Measurements from ENCODE around the gene IGDCC3.

IGDCC3 gene

DNA sequence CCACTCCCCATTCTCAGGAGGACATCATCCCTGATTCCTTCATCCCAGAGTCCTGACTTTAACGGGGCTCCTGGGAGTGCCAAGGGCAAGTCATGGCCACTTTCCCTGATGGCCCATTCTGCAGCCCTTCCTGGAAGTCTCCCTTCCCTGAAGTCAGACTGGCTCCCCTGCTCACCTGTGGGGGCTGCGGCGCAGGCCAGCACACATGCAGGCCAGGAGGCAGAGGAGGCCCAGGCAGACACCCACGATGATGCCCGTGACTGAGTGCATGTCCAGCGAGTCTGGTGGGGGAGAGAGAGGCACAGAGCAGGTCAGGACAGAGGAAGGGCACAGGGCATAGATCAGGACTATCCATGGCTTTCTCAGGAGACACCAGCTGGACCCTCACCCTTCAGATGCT, 8.6 kb upstream of the IGDCC3 start:
- DNase-seq, result no peak

DNA sequence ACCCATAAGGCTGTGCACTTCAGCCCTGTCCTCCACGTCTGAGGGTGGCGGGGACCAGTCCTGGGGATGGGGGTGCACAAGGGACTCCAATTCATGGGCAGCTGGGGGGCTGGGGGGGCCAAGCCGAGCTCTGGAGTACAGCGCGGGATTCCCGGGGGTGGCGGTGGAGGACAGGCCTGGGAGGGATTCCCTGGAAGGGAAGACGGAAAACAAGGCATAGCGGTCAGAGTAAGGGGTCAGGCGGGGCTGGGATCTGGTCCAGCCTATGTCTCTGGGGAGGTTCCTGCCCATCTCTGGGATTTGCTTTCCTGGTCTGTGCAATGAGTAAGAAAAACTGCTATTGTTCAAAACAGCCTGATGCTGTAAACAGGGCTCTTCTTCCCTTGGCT, 8.1 kb upstream of the IGDCC3 start:
- DNase-seq, result no peak

DNA sequence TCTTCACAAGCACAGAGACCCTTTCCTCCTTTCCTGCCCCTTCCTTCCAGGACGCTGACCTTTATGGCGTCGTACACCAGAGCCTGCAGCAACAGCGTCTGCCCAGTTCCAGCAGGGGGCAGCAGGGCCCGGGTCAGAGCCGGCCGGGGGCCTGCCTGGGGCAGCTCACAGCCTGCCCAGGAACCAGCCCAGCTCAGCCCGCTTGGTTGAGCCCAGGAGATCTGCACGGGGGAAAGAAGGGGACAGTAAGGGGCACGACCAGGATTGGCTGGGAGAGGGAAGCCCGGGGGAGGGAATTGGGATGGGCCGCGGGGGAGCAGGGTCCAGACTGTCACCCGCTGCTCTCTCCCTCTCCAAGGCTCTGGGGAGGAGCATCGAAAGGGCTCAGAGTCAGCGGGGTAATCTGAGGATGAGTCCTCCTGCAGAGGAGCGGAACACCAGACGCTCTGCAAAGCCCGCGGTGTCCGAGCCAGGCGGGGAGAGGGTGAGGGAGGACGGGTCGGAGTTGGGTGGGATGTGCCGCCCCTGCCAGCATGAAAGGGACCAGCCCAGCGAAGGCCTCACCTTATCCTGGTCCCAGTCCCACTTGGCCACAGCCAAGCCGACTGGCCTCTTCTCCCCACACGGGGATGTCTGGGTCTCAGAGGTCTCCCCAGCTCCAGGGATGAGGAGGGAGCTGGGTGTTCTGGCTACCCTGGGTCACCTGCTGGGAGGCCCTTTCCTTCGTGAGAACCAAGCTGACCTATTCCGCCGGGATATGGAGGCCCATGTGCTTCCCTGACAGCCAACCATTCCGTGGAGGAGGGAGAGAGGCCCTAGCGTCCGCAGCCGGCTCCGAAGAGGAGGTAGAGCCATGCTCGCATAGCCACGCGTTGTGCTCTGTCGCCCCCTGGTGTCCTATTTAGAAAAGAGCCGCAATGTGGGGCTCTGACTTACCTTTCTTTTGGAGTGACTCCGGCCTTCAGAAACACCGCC, 7.4 kb upstream of the IGDCC3 start:
- DNase-seq, result peak; percentile 92

GRCh38 chr15:65384505-65384894, 6.7 kb upstream of the IGDCC3 start:
- DNase-seq, result no peak

GRCh38 chr15:65383991-65384390, 6.2 kb upstream of the IGDCC3 start:
- no peak for DNase-seq

- no peak for DNase-seq
Measured at GRCh38 chr15:65383456-65383855, 5.7 kb upstream of the IGDCC3 start.

GRCh38 chr15:65382921-65383320, 5.1 kb upstream of the IGDCC3 start:
- DNase-seq, result no peak

DNA sequence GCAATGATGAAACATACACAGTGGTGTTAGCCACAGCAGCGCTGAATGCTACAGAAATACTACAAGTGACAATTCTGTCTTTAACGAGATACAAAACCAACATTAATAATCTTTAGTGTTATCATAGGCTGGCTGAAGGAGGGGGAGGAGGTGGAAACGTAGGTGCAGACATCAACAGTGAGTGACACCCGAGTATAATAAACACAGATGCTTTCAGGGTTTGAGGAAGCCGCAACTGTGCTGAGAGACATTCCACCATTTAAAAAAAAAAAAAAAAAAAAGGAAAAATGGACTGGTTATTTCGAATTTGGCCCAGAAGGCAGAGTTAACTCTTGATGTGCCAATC, 4.3 kb upstream of the IGDCC3 start:
- no peak for DNase-seq

GRCh38 chr15:65381445-65382145, 3.8 kb upstream of the IGDCC3 start:
- DNase-seq, result no peak

DNA sequence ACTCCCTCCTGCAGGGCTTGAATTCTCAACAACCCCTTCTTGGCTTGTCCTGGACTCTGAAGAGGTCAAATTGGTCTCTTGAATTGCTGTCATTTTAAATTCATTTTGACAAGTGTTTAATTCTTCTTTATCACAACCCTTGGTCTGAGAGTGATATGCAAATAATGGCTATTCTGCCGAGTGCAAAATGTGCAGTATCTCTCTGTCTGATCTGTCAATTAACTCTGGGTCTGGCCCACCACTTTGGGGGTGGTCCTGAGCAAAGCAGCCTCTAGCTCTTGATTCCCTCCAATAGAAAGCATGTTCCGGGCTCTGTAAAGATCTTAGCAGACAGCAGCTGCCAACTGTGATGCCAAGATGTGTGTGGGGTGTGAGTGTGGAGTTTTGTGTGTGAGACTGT, 2.2 kb upstream of the IGDCC3 start:
- DNase-seq, result no peak

DNA sequence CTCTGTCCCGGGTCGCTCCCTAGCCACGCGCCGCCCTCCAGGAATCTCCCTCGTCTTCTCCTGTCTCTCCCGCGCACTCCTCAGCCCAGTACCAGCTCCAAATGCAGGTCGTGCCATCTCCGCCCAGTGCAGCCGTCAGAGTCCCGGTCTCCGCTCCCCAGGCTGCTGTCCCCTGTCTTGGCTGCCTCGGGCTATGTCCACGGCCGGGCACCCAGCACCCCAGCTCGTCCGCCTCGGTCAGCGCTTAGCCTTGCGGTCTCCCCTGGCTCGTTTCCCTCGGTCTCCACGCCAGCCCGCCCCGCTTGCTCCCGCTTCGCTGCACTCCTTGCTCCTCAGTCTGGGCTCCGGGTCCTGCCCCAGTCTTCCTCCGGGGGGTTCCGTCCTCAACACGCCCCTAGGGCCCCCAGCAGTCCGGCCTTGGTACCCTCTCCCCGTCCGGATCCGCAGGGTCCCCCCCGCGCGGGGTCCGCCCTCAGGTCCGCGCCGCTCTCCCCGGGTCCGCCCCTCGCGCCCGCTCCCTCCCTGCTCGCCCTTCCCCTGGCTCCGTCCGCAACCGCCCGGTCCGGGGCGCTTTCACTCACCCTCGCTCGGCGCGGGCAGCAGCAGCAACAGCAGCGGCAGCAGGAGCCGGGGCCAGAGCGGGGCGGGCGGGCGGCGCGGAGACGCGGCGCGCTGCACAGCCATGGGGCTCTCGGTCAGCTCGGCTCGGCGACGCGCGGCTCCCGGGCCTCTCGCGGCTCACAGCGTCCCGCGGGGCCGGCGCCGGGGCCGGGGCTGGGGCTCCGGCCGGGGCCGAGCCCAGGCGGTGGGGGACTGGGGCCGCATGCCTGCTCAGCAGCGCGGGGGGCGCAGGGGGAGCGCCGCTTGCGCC, 462 bp downstream of the IGDCC3 start:
- DNase-seq, result no peak

DNA sequence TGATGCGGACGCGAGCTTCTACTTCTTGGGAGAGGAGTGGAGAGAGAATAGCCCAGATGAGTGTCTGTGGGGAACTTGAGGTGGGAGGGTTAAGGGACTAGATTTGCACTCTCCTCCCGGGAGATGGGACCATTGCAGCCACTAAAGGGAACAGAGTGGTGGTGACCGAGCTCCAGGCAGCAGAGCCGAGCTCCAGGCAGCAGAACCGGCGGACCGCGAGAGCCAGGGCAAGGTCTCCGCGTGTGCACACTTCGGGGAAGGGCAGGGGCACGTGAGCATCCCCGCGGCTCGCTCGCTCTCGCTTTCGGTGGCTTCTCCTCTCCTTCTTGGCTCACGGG, 1.1 kb downstream of the IGDCC3 start:
- no peak for DNase-seq

DNA sequence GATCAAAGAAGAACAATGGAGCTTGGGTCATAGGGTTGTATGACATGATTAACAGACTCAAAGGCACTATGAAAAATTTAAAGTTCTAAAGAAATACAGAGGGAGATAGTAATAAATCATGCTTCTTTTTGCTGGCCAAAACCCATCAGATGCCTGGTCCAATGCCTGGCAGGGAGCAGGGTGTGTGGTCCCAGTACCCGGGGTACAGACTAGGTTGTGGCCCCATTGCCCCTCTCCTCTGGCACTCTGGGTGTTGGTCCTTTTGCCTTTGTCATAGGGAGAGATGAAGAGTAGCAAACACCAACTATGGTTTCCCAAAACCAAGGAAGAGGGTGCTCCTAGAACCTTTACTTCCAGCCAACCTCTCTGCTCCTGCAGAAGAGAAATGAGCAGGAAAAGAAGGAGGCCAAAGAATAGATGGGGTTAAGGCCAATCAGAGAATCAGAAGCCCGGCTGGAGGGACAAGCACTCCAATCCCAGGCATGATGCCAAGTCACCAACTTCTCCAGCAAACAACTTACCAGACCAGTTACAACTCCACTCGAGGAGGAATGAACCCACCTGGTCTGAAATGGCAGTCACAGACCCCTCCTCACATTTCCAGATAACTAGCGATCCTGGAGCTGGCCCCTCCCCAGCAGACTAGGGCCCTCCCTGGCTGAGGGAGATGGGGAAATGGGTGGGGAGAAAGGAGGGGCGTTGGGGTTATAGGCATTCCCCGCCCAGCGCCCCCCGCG, 1.8 kb downstream of the IGDCC3 start:
- no peak for DNase-seq

DNA sequence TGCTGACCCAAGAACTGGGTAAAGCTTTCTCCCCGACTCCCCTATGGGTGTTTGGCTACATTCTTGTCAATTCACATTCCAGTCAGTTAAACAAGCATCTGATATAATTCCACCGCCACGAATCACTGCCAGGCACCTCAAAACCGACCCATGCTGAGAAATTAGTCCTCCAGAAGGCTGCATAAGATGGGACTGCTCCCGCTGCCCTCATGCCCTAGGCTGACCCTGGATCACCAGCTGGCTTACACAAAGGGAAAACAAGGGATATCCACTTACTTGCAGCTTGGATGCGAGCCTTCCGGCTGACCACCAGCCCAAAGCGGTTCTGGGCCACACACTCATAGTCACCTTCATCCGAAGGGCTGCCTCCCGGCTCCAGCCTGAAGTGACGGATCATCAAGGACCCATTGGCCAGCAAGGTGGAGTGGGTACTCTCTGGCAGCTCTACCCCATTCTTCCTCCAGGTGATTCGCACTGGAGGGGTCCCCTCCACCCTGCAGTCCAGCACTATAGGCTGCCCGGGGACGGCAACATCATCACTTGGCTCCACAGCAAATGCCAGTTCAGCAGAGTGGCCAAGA, 2.9 kb downstream of the IGDCC3 start:
- DNase-seq, result no peak

DNA sequence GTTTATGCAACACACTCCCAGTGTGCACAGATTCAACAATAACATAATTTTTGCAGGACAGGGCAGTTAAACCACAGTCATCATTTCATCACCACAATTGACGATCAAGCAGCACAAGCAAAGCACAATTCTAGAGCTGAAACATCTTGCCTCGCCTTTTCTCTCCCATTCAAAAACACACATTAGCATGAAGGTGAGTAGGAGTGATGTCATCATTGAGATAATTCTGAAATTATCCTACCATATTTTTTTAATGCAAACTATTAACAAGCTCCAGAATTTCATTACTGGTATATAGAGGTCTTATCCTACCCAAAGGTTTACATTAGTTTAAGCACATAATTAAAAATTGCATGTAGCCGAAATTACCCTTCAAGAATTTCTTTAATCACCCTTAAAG, 3.5 kb downstream of the IGDCC3 start:
- no peak for DNase-seq

DNA sequence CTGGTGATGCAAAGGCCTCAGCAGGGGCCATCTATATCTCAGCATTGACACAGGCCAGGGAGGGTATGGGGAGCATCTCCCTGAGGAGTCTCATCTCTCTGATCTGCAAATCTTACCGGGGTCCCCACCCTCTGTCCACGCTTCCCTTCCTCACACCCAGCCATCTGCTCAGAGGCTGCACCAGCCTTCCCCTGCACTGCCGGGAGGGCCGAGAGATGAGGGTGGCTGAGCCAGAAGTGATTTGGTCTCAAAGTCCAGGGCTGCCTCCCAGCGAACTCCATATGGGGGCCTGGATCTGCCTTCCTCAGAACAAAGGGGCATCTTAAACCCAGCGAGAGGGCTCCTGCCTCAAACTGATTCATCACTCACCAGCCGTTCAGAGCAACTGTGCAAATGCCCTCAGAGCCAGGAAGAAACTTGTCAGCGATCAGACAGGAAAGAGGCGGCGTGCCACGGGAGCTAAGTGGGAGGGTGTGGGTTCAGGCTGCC, 4.6 kb downstream of the IGDCC3 start:
- no peak for DNase-seq

GRCh38 chr15:65372787-65373067, 5.1 kb downstream of the IGDCC3 start:
- DNase-seq, result no peak

DNA sequence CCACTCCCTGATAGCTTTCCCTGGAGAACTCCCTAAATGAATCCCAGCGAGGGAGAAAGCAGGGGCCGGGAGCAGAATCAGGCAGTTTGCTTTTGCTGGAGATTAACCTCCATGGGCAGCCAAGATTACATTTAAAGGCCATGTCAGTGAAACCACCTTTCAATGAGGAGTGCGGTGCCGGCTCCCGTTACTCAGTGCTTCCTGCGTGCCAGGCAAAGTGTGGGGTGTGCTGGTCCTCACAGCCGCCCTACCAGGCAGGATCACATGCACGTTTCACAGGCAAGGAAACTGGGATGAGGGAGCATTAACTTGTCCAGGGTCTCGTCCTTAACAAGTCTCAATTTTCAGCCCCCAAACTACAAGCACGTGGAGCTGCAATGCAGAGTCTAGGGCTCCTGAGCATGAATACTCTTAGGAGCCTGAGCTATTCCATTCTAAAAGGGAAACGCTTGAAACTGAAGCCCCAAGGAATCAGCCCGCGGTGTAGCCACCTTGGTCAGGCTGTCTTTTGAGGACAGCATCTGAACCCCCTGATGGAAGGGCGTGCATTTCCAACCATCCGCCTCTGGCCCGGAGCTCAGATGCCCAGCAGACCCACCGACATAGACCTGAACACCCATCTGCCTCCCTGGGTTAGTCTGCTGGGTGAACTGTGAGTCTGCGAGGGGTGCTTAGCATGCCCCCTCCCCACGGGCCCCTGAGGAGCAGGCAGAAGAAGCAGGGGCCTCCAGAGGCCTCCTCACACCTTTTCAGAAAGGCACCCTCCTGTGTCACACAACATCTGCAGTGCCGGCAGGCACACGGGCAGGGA, 5.6 kb downstream of the IGDCC3 start:
- no peak for DNase-seq

DNA sequence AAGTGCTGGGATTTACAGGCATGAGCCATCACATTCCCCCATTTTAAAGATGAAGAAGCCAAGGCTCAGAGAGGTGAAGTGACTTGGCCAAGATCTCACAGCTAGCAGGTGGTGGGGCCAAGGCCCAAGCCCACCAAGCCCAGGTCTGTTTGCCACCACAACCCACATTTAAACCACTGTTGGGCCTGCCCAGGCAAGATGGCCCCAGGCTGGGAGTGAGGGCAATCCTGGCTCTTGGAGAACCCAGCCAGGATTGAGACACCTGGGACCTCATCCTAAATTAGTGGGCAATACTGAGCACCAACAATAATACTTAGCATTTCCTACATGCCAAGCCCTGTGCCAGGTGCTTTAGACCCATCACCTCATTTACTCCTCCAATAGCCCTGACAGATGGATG, 6.9 kb downstream of the IGDCC3 start:
- no peak for DNase-seq

GRCh38 chr15:65369651-65370050, 8.2 kb downstream of the IGDCC3 start:
- DNase-seq, result no peak

DNA sequence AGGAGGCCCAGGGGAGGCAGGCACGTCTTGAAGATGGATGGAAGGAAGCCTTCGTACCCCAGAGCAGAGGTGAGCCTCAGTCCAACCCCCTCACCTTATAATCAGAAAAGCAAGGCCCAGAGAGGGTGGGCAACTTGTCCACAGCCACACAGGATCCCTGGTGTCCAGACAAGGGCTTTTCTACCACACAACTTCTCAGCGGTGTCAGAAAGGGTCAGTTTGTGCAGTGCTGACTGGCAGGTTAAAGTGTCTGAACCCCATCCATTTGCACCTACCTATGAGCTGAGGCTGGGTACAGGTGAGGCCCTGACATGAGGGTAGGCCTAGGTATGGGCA, 8.6 kb downstream of the IGDCC3 start:
- DNase-seq, result no peak

Data from OCI-M1 (cell line).